Measurements from ENCODE around the gene LAMA3. TPM values are rescaled to one million over a fixed set of nuclear protein-coding genes. Genes with fewer than 3 reads are reported as not detected.

The LAMA3 gene
- total RNA-seq, 4 donors from 2014 or later = 155 to 456 (median 173) TPM

DNA sequence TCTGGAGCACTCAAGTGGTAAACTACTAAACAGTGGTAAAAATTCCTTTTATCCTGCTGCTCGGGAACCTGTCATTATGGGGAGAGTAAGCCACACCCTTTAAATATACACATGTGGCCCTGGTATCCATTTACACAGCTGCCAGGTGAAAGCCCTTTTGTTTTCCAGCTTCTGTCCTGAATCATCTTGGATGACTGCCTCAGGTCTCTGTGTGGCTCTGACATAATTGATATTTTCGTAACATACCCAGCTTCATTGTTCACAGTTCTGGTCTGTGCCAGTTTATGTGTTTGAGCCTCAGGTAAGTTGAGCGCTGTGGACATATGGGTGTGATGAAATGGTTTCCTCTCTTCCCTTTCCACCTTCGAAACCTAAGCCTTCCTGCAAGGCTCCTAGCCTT lies 309.6 kb downstream of the LAMA3 start:
- no peak for DNase-seq (ENCODE audit: low spot score in 2 of 2)
- no peak for TF ChIP-seq POLR2A (IDR thresholded peaks at IDR 0.05)
- TF ChIP-seq CTCF (IDR thresholded peaks at IDR 0.05) = no peak
- WGBS, 2 donors = 25 to 29% methylated on average over 4 of the region's 4 CpGs
- intact Hi-C loops (cut with DNase I; ENCODE audit: low total_unique reads) = no loop called here
- H3K4me3 ChIP-seq (ENCODE audit: low read depth, poor library complexity, severe bottlenecking) = no peak overlapping the region

- TF ChIP-seq CTCF (IDR thresholded peaks at IDR 0.05) (no peak), POLR2A (IDR thresholded peaks at IDR 0.05) (no peak)
- H3K4me3 ChIP-seq (ENCODE audit: low read depth, poor library complexity, severe bottlenecking) = no peak overlapping the region
- intact Hi-C loops (cut with DNase I; ENCODE audit: low total_unique reads) = no loop called here
- DNase-seq (ENCODE audit: low spot score in 2 of 2) = no peak
- 87 to 96% methylated on average over 8 of the region's 8 CpGs for WGBS, 2 donors
Measured at GRCh38 chr18:24000613-24001490, 311.6 kb downstream of the LAMA3 start.

DNA sequence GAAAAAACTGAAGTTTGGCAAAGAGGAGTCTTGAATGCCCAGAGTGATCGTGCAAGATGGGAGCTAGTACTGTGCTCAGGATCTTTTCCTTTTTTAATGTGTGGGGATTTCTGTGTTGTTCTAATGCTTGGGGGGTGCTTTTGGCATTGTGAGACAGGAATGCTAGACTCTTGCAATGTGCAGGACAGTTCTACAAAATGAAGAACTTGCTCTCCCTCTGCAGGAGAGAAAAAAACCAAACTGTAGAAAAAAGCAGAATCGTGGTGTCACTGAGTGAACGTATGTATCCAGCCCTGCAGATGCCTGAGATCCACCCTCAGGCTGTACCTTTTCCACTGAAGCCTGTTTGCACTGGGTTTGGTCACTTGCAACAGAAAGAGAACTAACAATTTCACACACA lies 313.2 kb downstream of the LAMA3 start:
- intact Hi-C loops (cut with DNase I; ENCODE audit: low total_unique reads) = no loop called here

DNA sequence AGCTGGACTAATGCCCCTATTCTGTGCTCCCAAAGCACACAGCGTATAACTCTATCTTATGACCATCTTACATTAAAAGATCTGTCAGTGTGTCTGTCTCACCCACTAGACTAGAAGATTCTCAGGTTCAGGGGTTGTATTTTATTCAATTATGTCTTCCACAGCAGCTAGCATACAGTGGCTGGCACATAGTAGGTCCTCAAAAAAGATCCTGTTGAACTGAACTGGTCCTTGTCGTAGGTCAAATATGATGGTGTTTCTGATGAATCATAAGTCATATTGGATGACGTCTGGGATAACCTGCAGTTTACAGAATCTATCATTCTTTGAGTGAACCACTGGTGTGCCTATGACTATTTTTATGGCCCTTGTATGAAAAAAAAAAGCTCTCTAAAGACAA lies 314.0 kb downstream of the LAMA3 start:
- intact Hi-C loops (cut with DNase I; ENCODE audit: low total_unique reads) = no loop called here

More for the DNA sequence above, 313.2 kb downstream of the LAMA3 start:
- WGBS, 2 donors = 65 to 68% methylated on average over 3 of the region's 3 CpGs
- H3K4me3 ChIP-seq (ENCODE audit: low read depth, poor library complexity, severe bottlenecking) = no peak overlapping the region
- TF ChIP-seq CTCF (IDR thresholded peaks at IDR 0.05) (no peak), POLR2A (IDR thresholded peaks at IDR 0.05) (no peak)
- DNase-seq (ENCODE audit: low spot score in 2 of 2) = no peak

GRCh38 chr18:24003903-24004640 lies 314.8 kb downstream of the LAMA3 start:
- no peak for TF ChIP-seq POLR2A (IDR thresholded peaks at IDR 0.05)
- TF ChIP-seq CTCF (IDR thresholded peaks at IDR 0.05) = no peak
- no peak overlapping the region for H3K4me3 ChIP-seq (ENCODE audit: low read depth, poor library complexity, severe bottlenecking)
- no peak for DNase-seq (ENCODE audit: low spot score in 2 of 2)
- WGBS, 2 donors = 86 to 87% methylated on average over 2 of the region's 2 CpGs
- intact Hi-C loops (cut with DNase I; ENCODE audit: low total_unique reads) = no loop called here

More for the DNA sequence above, 314.0 kb downstream of the LAMA3 start:
- no peak overlapping the region for H3K4me3 ChIP-seq (ENCODE audit: low read depth, poor library complexity, severe bottlenecking)
- WGBS, 2 donors = 91 to 93% methylated on average over 3 of the region's 3 CpGs
- DNase-seq (ENCODE audit: low spot score in 2 of 2) = no peak
- TF ChIP-seq CTCF (IDR thresholded peaks at IDR 0.05) (no peak), POLR2A (IDR thresholded peaks at IDR 0.05) (no peak)

Other genes starting within 250 kb of the LAMA3 start
- gene RIOK3, start 236.2 kb upstream of the LAMA3 start, total RNA-seq = 100 to 1,000 TPM in 2 of 4 donors, 10 to 100 TPM in 2; 74.2 to 131 (median 98.7) TPM
- 10 to 100 TPM; 16.6 to 33.1 (median 25.4) TPM for gene RMC1, start 185.9 kb upstream of the LAMA3 start, total RNA-seq
- gene NPC1, start 102.9 kb upstream of the LAMA3 start, total RNA-seq = 100 to 1,000 TPM in 2 of 4 donors, 10 to 100 TPM in 2; 75.1 to 114 (median 100) TPM
- 1 to 10 TPM in 3 of 4 donors, under 1 TPM in 1; 0.99 to 4.4 (median 1.8) TPM for gene ANKRD29, start 26.5 kb upstream of the LAMA3 start, total RNA-seq